HG03103 (cell line): ENCODE data around the gene ADAM10.

Source experiments
- ATAC-seq: cut with Tn5 transposase; IDR thresholded peaks from one replicate; pipeline ENCODE4 v1.9.1; 2021; ENCODE audit warnings: low read depth; ENCODE audit not compliant: unreplicated experiment

The ADAM10 gene

DNA sequence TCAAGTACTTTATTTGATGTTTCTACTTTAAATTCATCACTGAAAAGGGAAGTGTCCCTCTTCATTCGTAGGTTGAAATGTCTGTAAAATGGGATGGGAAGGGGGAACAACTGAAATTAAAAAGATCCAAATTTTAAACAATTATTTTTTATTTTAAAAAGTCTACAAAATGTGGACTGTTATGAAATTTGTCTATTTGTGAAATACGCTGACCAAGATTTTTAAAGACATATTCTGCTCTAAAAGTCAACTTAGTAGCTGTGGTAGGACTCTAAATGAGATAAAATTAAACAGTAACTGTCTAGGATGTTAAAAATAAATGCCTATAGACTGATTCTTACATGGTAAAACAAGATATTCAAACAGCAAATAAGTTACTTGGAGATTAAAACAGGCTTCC, 67.3 kb downstream of the ADAM10 start:
- ATAC-seq, result no peak

DNA sequence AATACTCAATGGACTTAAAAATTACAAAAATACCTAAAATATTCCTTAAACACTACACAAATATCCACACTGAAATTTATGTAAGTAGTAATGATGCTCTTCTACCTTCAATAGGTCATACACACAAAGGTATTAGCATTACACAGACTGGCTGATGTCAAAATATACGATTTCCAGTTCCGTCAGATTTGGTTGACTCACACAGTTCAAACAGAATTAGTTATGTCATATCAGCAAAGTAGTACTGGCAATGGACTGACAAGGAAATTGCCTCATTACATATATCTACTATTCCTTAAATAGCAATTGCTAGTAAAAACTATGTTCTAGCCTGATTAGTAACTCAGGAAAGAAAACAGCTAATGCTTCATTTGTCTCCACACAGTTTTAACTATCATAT, 70.8 kb downstream of the ADAM10 start:
- ATAC-seq, result no peak

DNA sequence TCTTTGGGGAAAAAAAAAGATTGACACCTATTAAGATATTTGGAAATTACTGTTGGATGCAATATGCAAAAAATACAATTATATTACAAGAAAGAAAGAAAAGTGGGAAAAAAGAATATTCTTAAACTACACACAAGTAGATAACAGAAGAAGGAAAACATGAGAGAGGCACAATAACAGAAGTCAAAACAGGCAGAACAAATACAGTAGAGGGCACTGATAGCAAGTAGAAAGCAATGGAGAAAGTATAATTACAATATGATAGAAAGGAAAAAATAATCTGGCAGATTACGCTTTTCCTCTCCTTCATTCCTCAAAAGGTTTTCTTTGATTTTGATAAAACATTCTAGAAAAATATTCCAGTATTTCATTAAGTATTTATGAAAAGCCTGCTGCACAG, 72.1 kb downstream of the ADAM10 start:
- ATAC-seq, result no peak

DNA sequence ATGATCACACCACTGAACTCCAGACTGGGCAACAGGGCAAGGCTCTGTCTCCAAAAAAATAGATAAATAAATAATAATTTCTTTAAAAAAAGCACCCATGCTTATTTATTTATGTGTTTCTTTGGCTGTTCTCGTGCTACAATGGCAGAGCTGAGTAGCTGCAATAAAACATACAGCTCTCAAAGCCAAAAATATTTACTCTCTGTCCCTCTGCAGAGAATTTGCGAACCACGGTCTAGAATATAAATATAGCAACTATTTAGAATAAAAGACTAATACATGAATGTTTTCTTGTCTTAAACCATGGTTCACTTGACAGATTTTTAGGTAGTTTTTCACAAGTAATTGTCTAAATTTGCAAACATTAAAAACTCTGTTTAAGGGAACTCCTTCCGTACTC, 72.7 kb downstream of the ADAM10 start:
- ATAC-seq, result no peak

DNA sequence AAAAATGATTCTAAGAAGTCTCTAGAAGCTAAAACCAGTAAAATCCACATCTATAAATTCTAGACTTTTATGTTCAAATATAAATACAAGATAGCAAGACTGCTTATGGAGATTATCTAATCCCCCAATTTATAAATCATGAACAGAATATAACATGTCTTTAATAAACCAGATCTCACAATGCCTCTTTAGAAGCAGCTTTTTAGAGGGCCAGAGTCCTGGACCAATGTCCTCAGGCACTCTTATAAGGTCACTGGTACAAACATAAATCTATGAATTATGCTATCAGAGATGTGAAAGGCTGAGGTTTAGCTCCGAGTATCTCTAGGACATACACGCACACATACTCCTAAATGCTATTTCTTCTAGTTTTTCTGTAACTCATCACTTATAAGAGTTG, 78.3 kb downstream of the ADAM10 start:
- no peak for ATAC-seq

DNA sequence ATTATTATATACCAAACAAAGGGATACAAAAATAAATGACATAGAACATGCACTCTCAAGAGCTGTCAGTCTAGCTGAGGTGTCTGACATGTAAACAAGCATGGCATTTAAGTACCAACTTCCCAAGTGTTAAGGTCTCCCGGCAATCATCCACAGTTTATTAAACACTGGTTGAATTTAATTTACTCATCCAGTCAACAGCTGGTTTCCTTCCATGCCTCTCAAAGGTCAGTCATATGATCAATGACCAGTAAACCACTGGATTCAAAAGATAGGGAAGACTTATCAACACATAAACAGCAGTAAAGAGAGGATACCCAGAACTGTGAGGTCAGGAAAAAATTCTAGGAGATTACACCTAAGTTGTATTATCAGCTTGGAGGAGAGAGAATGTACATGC, 80.4 kb downstream of the ADAM10 start:
- no peak for ATAC-seq

DNA sequence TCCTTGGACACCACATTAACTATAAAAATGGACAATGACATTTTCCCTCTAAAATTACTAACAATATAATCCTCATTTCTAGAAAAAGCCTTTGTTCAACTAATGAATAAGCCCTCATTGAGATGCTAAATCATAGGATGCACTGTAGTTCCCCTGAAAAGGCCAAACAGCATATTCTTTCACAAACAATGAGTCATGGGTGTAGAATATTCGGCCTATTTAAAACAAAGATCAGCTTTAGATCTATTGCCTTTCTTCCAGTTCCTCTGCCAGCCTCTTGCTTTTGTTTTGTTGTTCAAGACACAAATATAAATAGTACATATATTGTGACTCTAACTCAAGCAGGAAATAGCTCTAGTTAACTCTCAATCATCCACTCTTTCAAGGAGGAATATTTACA, 82.5 kb downstream of the ADAM10 start:
- ATAC-seq, result no peak

DNA sequence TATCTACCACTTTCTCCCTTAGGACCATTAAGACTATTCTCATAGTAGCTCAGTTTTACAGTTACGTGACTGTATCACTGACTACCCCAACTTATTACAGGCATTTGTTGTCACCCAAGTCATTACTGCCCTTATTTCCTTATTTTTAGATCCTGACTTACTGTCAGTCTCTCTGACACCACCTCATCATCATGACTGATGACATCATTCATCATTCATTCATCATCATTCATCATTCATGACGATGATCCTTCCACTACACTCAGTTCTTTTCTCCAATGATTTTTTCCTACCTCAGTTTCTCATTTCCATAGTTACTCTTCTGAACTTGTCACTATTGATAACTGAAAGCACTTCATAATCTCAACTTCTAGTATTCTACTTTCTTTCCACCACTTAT, 83.8 kb downstream of the ADAM10 start:
- no peak for ATAC-seq

DNA sequence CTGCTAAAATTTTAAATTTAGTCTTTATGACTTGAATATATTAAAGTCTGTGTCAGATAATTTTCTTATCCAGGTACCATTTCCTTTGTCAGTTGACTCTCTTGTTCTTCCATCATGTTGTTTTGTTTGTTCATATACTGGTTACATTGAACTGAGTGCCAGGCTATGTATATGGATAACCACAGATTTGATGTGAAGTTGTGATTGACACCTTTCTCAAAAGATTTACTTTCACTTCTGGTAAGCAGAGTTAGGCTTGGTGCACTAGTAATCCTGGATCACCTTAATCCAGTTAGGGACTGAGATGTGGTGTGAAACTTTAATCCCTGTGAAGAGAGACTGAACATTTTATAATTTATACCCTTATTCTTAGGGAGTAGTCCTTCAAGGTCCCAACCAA, 99.4 kb downstream of the ADAM10 start:
- ATAC-seq, result no peak

DNA sequence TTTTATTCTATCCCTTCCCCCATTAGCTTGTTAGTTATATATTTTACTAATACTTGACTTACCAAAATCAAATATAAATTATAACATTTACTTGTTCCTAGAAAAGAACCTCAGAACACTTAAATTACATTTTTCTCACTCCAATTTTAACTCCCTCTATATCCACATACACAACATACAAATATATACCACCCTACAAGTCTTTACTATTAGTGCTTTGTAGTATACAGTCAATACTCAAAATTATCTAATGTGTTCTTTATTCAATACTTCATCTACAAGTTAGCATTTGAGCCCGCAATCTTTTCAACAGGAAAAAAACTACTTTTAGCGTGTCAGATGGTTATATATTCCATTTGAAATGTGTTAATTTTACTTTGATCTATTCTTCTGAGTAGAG, 100.3 kb downstream of the ADAM10 start:
- no peak for ATAC-seq

DNA sequence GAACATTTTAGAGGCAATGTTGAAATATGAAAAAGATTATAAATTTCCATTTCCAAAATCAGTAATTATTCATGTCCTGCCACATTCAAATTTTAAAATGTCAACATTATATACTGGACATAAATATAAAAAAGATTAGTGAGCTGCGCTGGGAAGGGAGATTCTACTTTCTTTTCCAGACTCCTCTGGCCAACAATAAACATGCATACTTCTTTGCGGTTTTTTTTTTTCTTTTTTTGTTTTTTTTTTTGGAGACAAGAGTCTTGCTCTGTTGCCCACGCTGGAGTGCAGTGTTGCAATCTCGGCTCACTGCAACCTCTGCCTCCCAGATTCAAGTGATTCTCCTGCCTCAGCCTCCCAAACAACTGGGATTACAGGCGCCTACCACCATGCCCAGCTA, 105.5 kb downstream of the ADAM10 start:
- ATAC-seq, result no peak

DNA sequence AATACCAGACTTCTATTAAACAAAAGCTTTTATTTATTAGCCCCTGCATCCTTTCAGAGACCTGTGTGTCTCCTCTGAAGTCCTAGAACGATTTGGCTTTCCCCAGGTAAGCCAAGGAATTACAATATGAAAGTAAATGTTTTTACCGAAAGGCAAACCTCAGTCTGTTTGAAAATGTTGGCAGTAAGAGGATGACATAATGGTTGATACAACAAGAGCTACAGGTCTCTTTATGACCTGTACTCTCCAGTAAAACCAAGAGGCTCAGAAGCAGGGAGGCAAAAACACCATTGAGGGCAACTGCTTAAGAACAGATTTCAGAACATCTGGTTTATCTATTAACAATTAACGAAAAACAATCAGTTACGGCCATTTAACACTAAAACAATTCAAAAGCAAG, 107.8 kb downstream of the ADAM10 start:
- ATAC-seq, result no peak

DNA sequence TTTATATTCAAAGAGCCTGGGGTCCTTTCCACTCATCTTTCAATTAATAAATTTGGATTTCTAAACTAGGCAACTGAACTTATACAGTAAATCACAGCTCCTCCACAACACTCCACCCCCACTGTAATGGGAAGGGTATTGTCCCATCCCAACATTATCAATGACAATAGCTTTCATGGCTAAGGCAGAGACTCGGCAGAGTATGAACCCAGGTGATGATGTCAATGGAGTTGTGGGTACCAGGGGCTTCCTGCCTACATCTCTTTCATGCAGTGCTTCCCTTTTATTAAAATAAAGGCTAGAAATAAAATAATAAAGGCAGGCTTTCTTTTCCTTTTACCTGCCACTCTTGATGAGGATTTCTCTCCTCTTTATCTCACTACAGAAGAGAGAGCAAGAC, 109.5 kb downstream of the ADAM10 start:
- no peak for ATAC-seq

DNA sequence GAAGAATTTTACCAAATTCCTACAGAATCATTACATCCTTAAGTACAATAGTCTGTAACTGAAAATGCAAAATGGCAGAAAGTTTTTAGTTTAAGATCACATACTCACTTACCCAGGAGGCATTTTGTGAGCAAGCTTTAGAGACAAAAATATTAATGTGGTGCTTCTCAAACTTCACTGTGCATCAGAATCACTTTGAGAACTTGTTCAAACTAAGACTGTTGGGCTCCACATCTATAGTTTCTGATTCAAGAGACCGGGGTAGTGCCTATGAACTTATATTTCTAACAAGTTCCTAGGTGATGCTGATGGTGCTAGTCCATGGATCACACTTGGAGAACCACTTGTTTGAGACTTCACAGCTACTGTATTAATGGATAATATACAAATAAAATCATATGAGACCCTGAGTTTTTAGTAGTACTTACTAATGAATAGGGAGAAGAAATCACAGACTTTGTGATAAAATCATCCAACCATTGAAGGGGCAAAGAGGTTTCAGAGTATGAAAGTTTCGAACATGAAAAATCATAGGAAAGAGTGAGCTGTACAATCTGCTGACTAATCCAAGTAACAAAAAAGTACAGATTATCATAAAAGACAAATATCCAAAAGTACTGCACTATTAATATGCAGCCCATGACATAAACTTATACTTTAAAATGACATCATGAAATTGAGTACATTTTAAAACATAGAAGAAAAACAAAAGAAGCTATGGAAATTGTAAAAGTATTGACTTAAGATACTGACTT, 110.3 kb downstream of the ADAM10 start:
- no peak for ATAC-seq

DNA sequence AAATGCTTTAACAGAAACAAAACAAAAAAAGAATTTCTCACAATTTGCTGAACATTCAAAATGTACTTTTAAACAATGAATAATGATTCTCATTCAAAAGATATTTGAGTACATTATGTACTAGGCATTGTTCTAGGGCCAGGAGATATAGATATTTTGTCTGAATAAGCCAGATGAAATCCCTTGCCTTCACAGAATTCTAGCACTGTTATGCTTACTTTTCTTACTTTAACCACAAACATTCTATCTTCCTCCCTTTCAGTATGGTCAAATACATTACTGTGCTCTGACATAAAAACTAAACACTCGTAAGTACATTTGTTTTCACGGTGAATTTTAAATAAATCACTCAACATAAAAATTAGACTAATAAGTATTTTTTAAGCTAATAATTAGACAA, 116.7 kb downstream of the ADAM10 start:
- no peak for ATAC-seq

DNA sequence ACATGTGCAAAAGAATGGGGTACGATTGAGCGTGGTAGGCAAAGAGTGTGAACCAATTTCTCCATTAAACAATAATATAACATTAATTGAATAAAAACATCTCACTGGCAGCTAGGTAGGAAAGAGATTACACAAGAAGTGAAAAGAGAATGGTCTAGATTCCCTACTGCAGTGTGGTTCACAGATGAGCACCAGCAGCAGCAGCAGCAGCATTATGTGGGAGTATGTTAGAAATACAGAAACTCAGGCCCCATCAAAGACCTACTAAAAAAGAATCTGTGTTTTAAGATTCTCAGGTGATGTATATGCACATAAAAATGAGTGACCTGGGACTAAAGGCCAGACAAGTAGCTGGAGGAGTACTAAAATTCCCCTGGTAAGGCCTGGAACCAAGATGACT, 118.2 kb downstream of the ADAM10 start:
- no peak for ATAC-seq

DNA sequence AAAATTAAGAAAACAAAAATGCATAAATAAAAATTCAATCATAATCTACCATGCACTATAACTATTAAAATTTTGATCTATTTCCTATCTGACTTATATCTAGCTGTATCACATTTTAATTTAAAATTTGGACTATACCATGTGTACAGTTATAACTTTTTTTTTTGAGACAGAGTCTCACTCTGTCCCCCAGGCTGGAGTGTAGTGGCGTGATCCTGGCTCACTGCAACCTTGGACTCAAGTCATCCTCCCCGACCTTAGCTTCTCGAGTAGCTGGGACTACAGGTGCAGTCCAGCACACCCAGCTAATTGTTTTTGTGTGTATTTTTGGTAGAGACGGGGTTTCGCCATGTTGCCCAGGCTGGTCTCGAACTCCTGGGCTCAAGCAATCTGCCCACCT, 119.9 kb downstream of the ADAM10 start:
- no peak for ATAC-seq

DNA sequence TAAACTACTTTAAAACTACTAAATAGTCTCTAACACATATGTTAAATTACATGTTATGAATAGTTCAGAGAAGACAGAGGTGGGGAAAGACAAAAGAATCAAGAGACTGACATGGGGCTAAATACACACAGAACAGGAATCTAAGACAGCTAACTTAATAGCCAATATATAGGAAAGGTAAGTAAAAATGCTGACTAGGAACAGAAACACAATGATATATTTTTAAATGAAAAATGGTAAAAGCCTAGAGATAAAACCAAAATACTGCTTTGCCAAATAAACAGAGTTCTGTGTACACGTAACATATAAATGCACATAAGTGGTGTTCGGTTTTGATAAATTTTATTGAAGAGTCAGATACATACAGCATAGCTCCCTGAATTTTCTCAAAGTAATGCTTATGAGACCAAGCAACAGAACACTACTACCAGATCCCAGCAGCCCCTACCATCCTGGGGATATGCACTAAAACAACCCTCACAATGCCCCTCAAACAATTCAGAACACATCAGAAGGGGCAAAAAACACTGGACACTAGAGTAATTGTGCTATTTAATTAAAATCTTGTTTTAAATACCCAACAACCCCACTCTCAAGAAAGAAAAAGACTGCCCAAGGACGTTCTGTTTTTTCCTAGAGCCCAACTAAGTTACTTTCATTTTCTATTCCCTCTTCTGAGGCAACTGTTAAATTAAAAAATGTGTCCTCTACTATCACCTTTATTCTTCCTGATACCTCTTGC, 121.1 kb downstream of the ADAM10 start:
- no peak for ATAC-seq

DNA sequence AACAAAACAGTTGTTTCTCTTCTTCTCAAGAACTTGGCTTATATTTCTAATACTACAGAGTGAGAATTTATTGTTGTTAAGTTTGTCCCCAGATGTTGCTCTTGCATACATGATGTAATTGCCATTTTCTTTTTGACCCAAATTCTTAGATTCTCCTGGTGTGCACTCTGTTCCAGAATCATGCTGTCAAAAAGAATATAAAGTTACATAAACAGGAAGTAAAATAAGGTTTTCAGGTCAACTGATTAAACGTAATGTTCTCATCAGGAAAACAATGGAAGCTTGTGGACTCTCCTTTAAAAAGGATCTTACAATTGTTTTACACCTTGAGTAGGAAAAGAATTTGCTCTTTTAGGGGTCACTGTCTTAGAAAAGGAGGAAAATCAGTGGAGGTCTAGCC, 121.8 kb downstream of the ADAM10 start:
- no peak for ATAC-seq

DNA sequence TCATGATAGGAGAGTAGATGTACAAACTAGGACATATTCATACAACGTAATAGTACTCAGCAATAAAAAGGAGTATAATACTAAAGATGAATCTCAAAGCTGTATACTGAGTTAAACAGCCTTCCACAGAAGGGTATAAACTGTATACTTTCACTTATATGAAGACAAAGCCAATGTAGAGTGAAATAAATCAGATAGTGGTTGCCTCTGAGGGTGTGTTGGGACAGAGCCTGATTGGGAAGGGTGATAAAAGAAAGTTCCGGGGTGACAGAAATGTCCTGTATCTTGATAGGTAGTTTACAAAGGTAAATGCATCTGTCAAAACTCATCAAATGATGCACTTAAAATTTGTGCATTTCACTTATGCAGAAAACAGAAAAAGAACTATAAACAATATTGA, 122.5 kb downstream of the ADAM10 start:
- no peak for ATAC-seq

DNA sequence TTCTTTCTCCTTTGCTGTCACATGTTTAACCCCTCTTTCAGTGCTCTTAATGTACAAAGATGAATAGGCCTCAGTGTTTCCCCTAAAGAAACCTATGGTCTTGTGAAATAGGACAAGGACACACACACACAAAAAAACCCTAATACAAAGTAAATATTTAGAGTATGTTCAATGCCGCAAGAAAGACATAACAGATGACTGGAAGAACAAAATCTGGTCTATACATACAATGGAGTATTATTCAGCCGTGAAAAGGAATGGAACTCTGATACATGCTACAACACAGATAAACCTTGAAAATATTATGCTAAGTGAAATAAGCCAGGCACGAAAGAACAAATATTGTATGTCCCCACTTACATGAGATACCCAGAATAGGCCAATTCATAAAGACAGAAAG, 123.1 kb downstream of the ADAM10 start:
- ATAC-seq, result no peak

DNA sequence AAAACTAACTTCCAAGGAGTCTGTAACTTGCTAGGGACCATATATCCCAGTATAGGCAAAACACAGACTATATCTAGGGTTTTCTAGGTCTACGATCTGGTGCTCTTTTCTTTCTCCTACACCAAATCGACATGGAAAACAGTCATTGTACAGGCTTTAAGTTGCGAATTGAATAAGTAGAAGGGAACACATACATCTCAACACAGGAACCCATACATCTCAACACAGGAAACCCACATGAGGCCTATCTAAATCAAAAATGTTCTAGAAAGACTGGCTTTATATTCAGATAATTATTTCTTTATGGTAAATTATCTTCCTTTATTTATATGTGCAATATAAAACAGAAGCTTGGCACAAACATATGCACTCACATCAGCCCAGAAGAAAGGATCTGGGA, 126.6 kb downstream of the ADAM10 start:
- ATAC-seq, result no peak
